Measurements from ENCODE around the gene FAM185A.
"Not testable (repeated sequence)": the region's sequence is repeated elsewhere in the genome, so short reads cannot be mapped to it uniquely, and the experiment has no call there.

DNA sequence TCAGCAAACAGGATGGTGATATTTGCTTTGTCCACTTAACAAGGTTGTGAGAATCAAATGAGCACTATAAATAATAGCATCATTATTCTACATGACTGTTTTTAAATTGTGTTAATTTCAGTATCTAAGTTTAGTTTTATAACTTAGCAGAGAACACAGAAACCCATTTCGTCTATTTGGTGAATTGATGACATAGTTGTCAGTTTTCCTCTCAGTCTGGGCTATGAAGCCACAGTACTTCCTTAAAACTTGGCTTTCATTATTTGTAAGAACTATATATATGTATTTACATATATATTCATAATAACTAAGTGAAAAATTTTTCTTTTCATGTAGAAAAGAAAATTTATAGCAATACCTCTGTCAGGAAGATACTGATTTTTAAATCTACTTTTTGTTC, 11.1 kb downstream of the FAM185A start:
- TF ChIP-seq CTCF (IDR thresholded peaks at IDR 0.05); EP300 (IDR thresholded peaks at IDR 0.05; ENCODE audit: low read depth); POLR2A (IDR thresholded peaks at IDR 0.05): not testable (repeated sequence)
